MM.1S (cell line): ENCODE results near the gene TTC38.

Source experiments
- EZH2 ChIP-seq: fragments of 300-600 bp; sonication (generic); optimal IDR thresholded peaks from 2 replicates; pipeline ENCODE3; 2017; ENCODE audit warnings: low read depth, mild to moderate bottlenecking, antibody characterized with exemption, low read length, mixed read lengths
- EZH2phosphoT487 ChIP-seq: fragments of 300-600 bp; sonication (generic); IDR thresholded peaks from 2 replicates; pipeline ENCODE4 v1.6.1; 2018; ENCODE audit warnings: antibody characterized with exemption, low read length
- TF ChIP-seq, protein P1 (sequence below): fragments of 300-600 bp; sonication (generic); IDR thresholded peaks from 2 replicates; pipeline ENCODE4 v1.5.1; 2016; ENCODE audit warnings: antibody characterized with exemption, low read length, mixed read lengths

DNA sequence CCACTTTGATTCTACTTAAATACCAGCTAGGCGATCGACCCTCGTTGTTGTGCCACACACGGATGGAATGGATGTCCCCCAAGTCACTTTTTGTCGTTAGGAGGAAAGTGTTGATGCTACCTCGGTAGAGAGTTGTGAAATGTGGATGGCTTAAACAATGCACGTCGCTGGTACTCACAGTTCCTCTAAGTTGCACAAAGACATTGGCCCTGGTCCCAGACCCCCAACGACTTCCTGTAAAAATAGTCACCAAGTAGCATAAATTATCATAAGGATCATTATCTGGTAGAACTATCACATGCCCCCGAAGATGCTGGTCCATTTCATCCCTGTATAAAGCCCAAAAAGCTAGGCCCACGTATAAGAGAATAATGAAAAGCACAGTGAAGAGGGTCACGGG lies 8.4 kb upstream of the TTC38 start:
- TF ChIP-seq, protein P1, sequence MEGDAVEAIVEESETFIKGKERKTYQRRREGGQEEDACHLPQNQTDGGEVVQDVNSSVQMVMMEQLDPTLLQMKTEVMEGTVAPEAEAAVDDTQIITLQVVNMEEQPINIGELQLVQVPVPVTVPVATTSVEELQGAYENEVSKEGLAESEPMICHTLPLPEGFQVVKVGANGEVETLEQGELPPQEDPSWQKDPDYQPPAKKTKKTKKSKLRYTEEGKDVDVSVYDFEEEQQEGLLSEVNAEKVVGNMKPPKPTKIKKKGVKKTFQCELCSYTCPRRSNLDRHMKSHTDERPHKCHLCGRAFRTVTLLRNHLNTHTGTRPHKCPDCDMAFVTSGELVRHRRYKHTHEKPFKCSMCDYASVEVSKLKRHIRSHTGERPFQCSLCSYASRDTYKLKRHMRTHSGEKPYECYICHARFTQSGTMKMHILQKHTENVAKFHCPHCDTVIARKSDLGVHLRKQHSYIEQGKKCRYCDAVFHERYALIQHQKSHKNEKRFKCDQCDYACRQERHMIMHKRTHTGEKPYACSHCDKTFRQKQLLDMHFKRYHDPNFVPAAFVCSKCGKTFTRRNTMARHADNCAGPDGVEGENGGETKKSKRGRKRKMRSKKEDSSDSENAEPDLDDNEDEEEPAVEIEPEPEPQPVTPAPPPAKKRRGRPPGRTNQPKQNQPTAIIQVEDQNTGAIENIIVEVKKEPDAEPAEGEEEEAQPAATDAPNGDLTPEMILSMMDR: no peak
- no peak for TF ChIP-seq EZH2
- TF ChIP-seq EZH2phosphoT487: no peak
